ENCODE data around the gene SMG6. TPM values are rescaled to one million over a fixed set of nuclear protein-coding genes. Genes with fewer than 3 reads are reported as not detected.

SMG6 gene
- total and polyA plus RNA-seq, 2 of the 8 experiments (the other 6 are each of a cell fraction or from before 2014, with no cell fraction given), result 18.5 to 25.2 TPM

- Histone ChIP-seq H3K36me3 (ENCODE audit: control insufficient read depth in 2 of 4, insufficient read depth in 4 of 4, low read length in 3 of 4) (peaks cover 0 to 7% (median 4%) of the 10 kb centered on the region in 4 experiments; a peak in 6 of 8 replicates), H3K9me3 (ENCODE audit: insufficient read depth in 2 of 2, low read depth in 1 of 2, low read length in 1 of 2) (no peaks in the 10 kb centered on the region)
Observed at GRCh38 chr17:2076087-2076984, 227.2 kb downstream of the SMG6 start.

More at GRCh38 chr17:2076087-2076984, 227.2 kb downstream of the SMG6 start:
- Histone ChIP-seq H3K4me3 (ENCODE audit: extremely low read depth in 1 of 4, insufficient read depth in 2 of 4, low read depth in 3 of 4, low read length in 4 of 4) (no peak overlapping the region), H2AFZ (ENCODE audit: low read length) (no peak overlapping the region), H4K20me1 (replicated peaks in 1 of 2; ENCODE audit: control insufficient read depth in 1 of 2, insufficient read depth in 2 of 2, low read length in 2 of 2) (no peaks in the 10 kb centered on the region), H4K5ac (ENCODE audit: insufficient read length, low read depth, low read length) (no peak overlapping the region), H3K23me2 (ENCODE audit: low read depth, low read length) (no peaks in the 10 kb centered on the region), H3K4me1 (replicated peaks in 1 of 4; ENCODE audit: control insufficient read depth in 3 of 4, insufficient read depth in 4 of 4, low read length in 3 of 4) (peaks cover under 1 to 7% (median 2%) of the 10 kb centered on the region in 4 experiments; a peak in 4 of 7 replicates), H3K18ac (ENCODE audit: extremely low read depth, low read length) (no peak overlapping the region), H2BK120ac (replicated peaks; ENCODE audit: low read depth, low read length) (no peak overlapping the region), H3K4ac (replicated peaks; ENCODE audit: insufficient read length, low read depth, low read length) (no peak overlapping the region), H3K9ac (replicated peaks in 1 of 4; ENCODE audit: extremely low read depth in 1 of 4, low read depth in 3 of 4, low read length in 3 of 4) (no peak overlapping the region), H2BK5ac (ENCODE audit: low read depth, low read length) (no peak overlapping the region), H2BK20ac (ENCODE audit: low read length) (no peak overlapping the region), H3K27ac (ENCODE audit: low read depth, low read length) (no peak overlapping the region), H3K79me2 (ENCODE audit: control insufficient read depth in 1 of 2, insufficient read depth in 2 of 2, low read length in 2 of 2) (no peaks in the 10 kb centered on the region), H4K8ac (ENCODE audit: extremely low read depth, insufficient read depth, low read length) (no peak overlapping the region), H3K14ac (ENCODE audit: insufficient read length) (no peak overlapping the region), H2BK15ac (ENCODE audit: low read length) (no peak overlapping the region), H3K79me1 (ENCODE audit: low read depth, low read length) (no peaks in the 10 kb centered on the region), H3K27me3 (replicated peaks in 1 of 4; ENCODE audit: control insufficient read depth in 3 of 4, extremely low read depth in 1 of 4, insufficient read depth in 3 of 4, low read length in 3 of 4) (no peaks in the 10 kb centered on the region), H3K23ac (ENCODE audit: insufficient read length) (no peak overlapping the region), H2AK5ac (ENCODE audit: low read depth, low read length) (no peak overlapping the region), H3K56ac (replicated peaks; ENCODE audit: insufficient read length, low read depth, low read length) (no peak overlapping the region), H3K4me2 (ENCODE audit: insufficient read depth in 1 of 2, low read depth in 2 of 2, low read length in 2 of 2) (no peak overlapping the region), H2BK12ac (ENCODE audit: low read depth, low read length) (no peak overlapping the region), H4K91ac (replicated peaks; ENCODE audit: insufficient read length, low read length) (no peak overlapping the region)
- no peak for FAIRE-seq
- TF ChIP-seq CTBP2 (IDR thresholded peaks at IDR 0.05; ENCODE audit: borderline replicate concordance, insufficient read depth, insufficient read length, low read length), result no peak
- ChIA-PET POLR2A (ENCODE audit: partially characterized antibody) (interaction anchor here (0.6 to 1.2 kb wide), 2 partner anchors 10 to 1917 kb away, joined by 3 to 4 read pairs; no protein-coding TSS in a partner anchor), CTCF (ENCODE audit: partially characterized antibody) (interaction anchor here (0.5 to 11.7 kb wide), 16 partner anchors 10 to 294 kb away, joined by 3 to 122 read pairs (median 4); partner anchors contain the start of gene HIC1)
- WGBS, 2 experiments (ENCODE audit: extremely low coverage in 1 of 2, insufficient coverage in 1 of 2, insufficient read length in 1 of 2, insufficient replicate concordance in 2 of 2, low coverage in 1 of 2, low lambda C conversion rate in 2 of 2, missing lambda C conversion rate in 1 of 2), result 93% methylated on average over 17 of the region's 17 CpGs; no CpG with 5 or more reads in 1 of the 2 experiments
- no peak for DNase-seq (ENCODE audit: low read depth in 1 of 2, low spot score in 2 of 2)
